ENCODE data around the gene RSPO4.

GRCh38 chr20:919491-919916 lies 82.6 kb downstream of the RSPO4 start:
- TF ChIP-seq POLR2A (IDR thresholded peaks at IDR 0.05) = no peak
- no peak for TF ChIP-seq CTCF (IDR thresholded peaks at IDR 0.05)
- TF ChIP-seq POLR2AphosphoS5 (IDR thresholded peaks at IDR 0.05) = no peak

Measured in gastroesophageal sphincter (tissue), 3 donors.